GM19023 (cell line): Measurements from ENCODE around the gene TTC16.

Source experiments
- ATAC-seq: cut with Tn5 transposase; IDR thresholded peaks from one replicate; pipeline ENCODE4 v1.9.1; 2021; ENCODE audit warnings: mild to moderate bottlenecking, moderate library complexity; ENCODE audit not compliant: unreplicated experiment

The TTC16 gene

GRCh38 chr9:127720031-127720864 is 4.4 kb downstream of the TTC16 start:
- ATAC-seq = no peak

- ATAC-seq = no peak
These were observed 5.0 kb downstream of the TTC16 start for GRCh38 chr9:127720865-127721227.

GRCh38 chr9:127721391-127721821 is 5.5 kb downstream of the TTC16 start:
- ATAC-seq = no peak

GRCh38 chr9:127722055-127722745 is 6.3 kb downstream of the TTC16 start:
- no peak for ATAC-seq

- ATAC-seq = no peak
These were observed 7.1 kb downstream of the TTC16 start for GRCh38 chr9:127723013-127723412.

- ATAC-seq = no peak
These were observed 7.6 kb downstream of the TTC16 start for GRCh38 chr9:127723444-127723843.

- no peak for ATAC-seq
These were observed 8.1 kb downstream of the TTC16 start for GRCh38 chr9:127724012-127724411.

GRCh38 chr9:127726871-127727270 is 11.0 kb downstream of the TTC16 start:
- ATAC-seq = no peak

GRCh38 chr9:127728808-127729207 is 12.9 kb downstream of the TTC16 start:
- ATAC-seq = no peak

- ATAC-seq = no peak
These were observed 13.8 kb downstream of the TTC16 start for GRCh38 chr9:127729522-127730256.

- ATAC-seq = no peak
These were observed 14.4 kb downstream of the TTC16 start for GRCh38 chr9:127730262-127730661.

GRCh38 chr9:127730799-127731410 is 15.0 kb downstream of the TTC16 start:
- ATAC-seq = no peak

- no peak for ATAC-seq
These were observed 16.1 kb downstream of the TTC16 start for GRCh38 chr9:127731938-127732337.

GRCh38 chr9:127732444-127732843 is 16.6 kb downstream of the TTC16 start:
- ATAC-seq = no peak

- ATAC-seq = no peak
These were observed 17.7 kb downstream of the TTC16 start for GRCh38 chr9:127733614-127734013.

GRCh38 chr9:127734247-127734746 is 18.4 kb downstream of the TTC16 start:
- no peak for ATAC-seq

- peak; percentile 84 for ATAC-seq
These were observed 19.1 kb downstream of the TTC16 start, which contains the start of gene TOR2A for GRCh38 chr9:127734747-127735529. Gene TOR2A, minus strand, starts transcription at chr9:127735294. Its CDS starts 24 bp downstream, at chr9:127735270.

- ATAC-seq = peak; percentile 6
These were observed 19.8 kb downstream of the TTC16 start for GRCh38 chr9:127735530-127736185.

GRCh38 chr9:127738666-127739065 is 22.8 kb downstream of the TTC16 start:
- no peak for ATAC-seq
